GM12865 (cell line): ENCODE data around the gene PDSS2.
"Not testable (repeated sequence)": the region's sequence is repeated elsewhere in the genome, so short reads cannot be mapped to it uniquely, and the experiment has no call there.

Source experiments
- DNase-seq: peaks from one replicate; pipeline ENCODE4 v3.0.0; 2010; ENCODE audit warnings: low read depth
- H3K4me3 ChIP-seq: 2 replicates; pipeline ENCODE4 v1.5.1; 2011; ENCODE audit warnings: mild to moderate bottlenecking, low read depth, low read length, control low read depth
- CTCF ChIP-seq: IDR thresholded peaks from 2 replicates; pipeline ENCODE4 v1.5.1; 2011; ENCODE audit warnings: low read length, control low read depth, low read depth, inconsistent platforms; ENCODE audit not compliant: insufficient read depth; ENCODE audit errors: missing control alignments

Gene PDSS2

GRCh38 chr6:107304421-107305025, 154.8 kb downstream of the PDSS2 start:
- H3K4me3 ChIP-seq = no peak overlapping the region
- DNase-seq = no peak
- no peak for TF ChIP-seq CTCF

GRCh38 chr6:107293350-107293749, 166.0 kb downstream of the PDSS2 start:
- TF ChIP-seq CTCF = no peak
- no peak overlapping the region for H3K4me3 ChIP-seq
- DNase-seq = no peak

- H3K4me3 ChIP-seq = no peak overlapping the region
- TF ChIP-seq CTCF = no peak
- DNase-seq = no peak
These were observed 166.6 kb downstream of the PDSS2 start for GRCh38 chr6:107292715-107293271.

- no peak for TF ChIP-seq CTCF
- H3K4me3 ChIP-seq = no peak overlapping the region
- DNase-seq = no peak
These were observed 168.9 kb downstream of the PDSS2 start for GRCh38 chr6:107290491-107290890.

- not testable (repeated sequence) for H3K4me3 ChIP-seq, DNase-seq
These were observed 170.1 kb downstream of the PDSS2 start for GRCh38 chr6:107289258-107289657.

- DNase-seq, H3K4me3 ChIP-seq: not testable (repeated sequence)
These were observed 173.7 kb downstream of the PDSS2 start for GRCh38 chr6:107285683-107286082.

GRCh38 chr6:107284805-107285204, 174.6 kb downstream of the PDSS2 start:
- H3K4me3 ChIP-seq = no peak overlapping the region
- no peak for DNase-seq
- no peak for TF ChIP-seq CTCF

- DNase-seq = no peak
- TF ChIP-seq CTCF = no peak
- no peak overlapping the region for H3K4me3 ChIP-seq
These were observed 178.6 kb downstream of the PDSS2 start for GRCh38 chr6:107280791-107281190.

- not testable (repeated sequence) for H3K4me3 ChIP-seq, DNase-seq
These were observed 179.4 kb downstream of the PDSS2 start for GRCh38 chr6:107280001-107280400.
